H1 (cell line): ENCODE measurements around the gene IDH2. TPM values are rescaled to one million over a fixed set of nuclear protein-coding genes. Genes with fewer than 3 reads are reported as not detected.

Source experiments
- NANOG ChIP-seq: IDR thresholded peaks from 2 replicates; pipeline ENCODE4 v1.6.1; 2011; ENCODE audit warnings: low read length, low read depth, mild to moderate bottlenecking, inconsistent platforms; ENCODE audit not compliant: insufficient read depth, poor library complexity, severe bottlenecking
- polyA plus RNA-seq, 7 experiments: library from polyadenylated mRNA; depleted of rRNA in 3 of 7; stranded (reverse) in 5 of 7; unstranded in 2 of 7; fragments of >200 nt in 5 of 7; fragments of 200-250 nt in 2 of 7; gene quantifications; 1 replicate in 5 of 7; 2 replicates in 1 of 7; 4 replicates in 1 of 7; pipeline versions ENCODE4 v1.2.1 to v1.2.3, GENCODE V29; 2011 to 2013; ENCODE audit warnings: missing spikeins in 2 of 7, mixed read lengths in 2 of 7
- total RNA-seq: library from RNA; stranded (reverse); fragmentation: NEBNext Ultra II Directional; extraction: Animal tissue kit (Norgen Biotek cat#: 25700); gene quantifications from 2 replicates; pipeline ENCODE4 v1.2.1, GENCODE V29; 2021
- TF ChIP-seq, protein P1 (sequence below): IDR thresholded peaks from 2 replicates; pipeline ENCODE4 v1.6.1; 2012; ENCODE audit warnings: inconsistent platforms

IDH2 gene
- total and polyA plus RNA-seq, 2 of the 8 experiments (the other 6 are each of a cell fraction or from before 2014, with no cell fraction given), result 64.2 to 84.6 TPM

GRCh38 chr15:90067953-90068606 is 34.2 kb downstream of the IDH2 start (continued):
- TF ChIP-seq, protein P1, sequence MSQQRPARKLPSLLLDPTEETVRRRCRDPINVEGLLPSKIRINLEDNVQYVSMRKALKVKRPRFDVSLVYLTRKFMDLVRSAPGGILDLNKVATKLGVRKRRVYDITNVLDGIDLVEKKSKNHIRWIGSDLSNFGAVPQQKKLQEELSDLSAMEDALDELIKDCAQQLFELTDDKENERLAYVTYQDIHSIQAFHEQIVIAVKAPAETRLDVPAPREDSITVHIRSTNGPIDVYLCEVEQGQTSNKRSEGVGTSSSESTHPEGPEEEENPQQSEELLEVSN, result no peak
- no peak for TF ChIP-seq NANOG
